Esophagus squamous epithelium (tissue), 5 donors: ENCODE data around the gene ZNG1B. TPM values are rescaled to one million over a fixed set of nuclear protein-coding genes. Genes with fewer than 3 reads are reported as not detected.
A peak's percentile ranks its signal among the peaks of the same experiment; 100 is the strongest.
"Not testable (repeated sequence)": the region's sequence is repeated elsewhere in the genome, so short reads cannot be mapped to it uniquely, and the experiment has no call there.

Source experiments
- DNase-seq: peaks from one replicate; lab custom pipeline; 2025; lab: John Stamatoyannopoulos, UW
- H3K27ac ChIP-seq, 4 donors: fragments of 200-600 bp; sonication (generic); one replicate each; pipeline ENCODE4 v1.5.1; 2016 to 2019; ENCODE audit warnings: mild to moderate bottlenecking in 1 of 4
- H3K27me3 ChIP-seq, 4 donors: fragments of 200-600 bp; sonication (generic); 1 replicate in 3 of 4; 2 replicates in 1 of 4; pipeline versions ENCODE4 v1.5.1 to v1.6.0; 2017 to 2021; ENCODE audit warnings: antibody characterized with exemption in 1 of 4
- H3K36me3 ChIP-seq, 3 donors: fragments of 200-600 bp; sonication (generic); one replicate each; pipeline ENCODE4 v1.5.1; 2016 to 2019
- H3K4me1 ChIP-seq, 3 donors: fragments of 200-600 bp; sonication (generic); one replicate each; pipeline ENCODE4 v1.5.1; 2017 to 2019
- H3K4me3 ChIP-seq, 4 donors: fragments of 200-600 bp; sonication (generic); 1 replicate in 3 of 4; 2 replicates in 1 of 4; pipeline ENCODE4 v1.5.1; 2016 to 2019; ENCODE audit warnings: mild to moderate bottlenecking in 2 of 4, moderate library complexity in 1 of 4
- H3K9me3 ChIP-seq, 3 donors: fragments of 200-600 bp; sonication (generic); one replicate each; pipeline ENCODE4 v1.5.1; 2016 to 2019
- WGBS, 2 donors: methylation state at CpG; one replicate each; pipeline ENCODE4 v1.1.5; 2018; 5-methylcytosine and 5-hydroxymethylcytosine counted together
- intact Hi-C: fragments of 100-400 bp; cut with DNase I; formaldehyde crosslinking; loops from one replicate; pipeline ENCODE4 v1.15.0; 2022
- total RNA-seq, 4 donors: library from RNA; depleted of rRNA; stranded (reverse); fragments of >200 nt; gene quantifications; one replicate each; pipeline ENCODE4 v1.1.0, GENCODE V29; 2016
- donor health status: DM: yes; HTN: yes; CAD: no.

Gene ZNG1B
- total RNA-seq, 4 donors from 2014 or later, result 14.8 to 51.3 (median 31.9) TPM

- H3K27ac ChIP-seq, intact Hi-C loops, H3K36me3 ChIP-seq, H3K4me1 ChIP-seq, H3K9me3 ChIP-seq, DNase-seq, H3K4me3 ChIP-seq, H3K27me3 ChIP-seq: not testable (repeated sequence)
- 0 to 20% methylated on average over 1 of the region's 1 CpG for WGBS, 2 donors
Measured at GRCh38 chr2:113431773-113432172, 5.7 kb upstream of the ZNG1B start.

GRCh38 chr2:113433468-113433867 is 4.0 kb upstream of the ZNG1B start:
- intact Hi-C loops, H3K4me1 ChIP-seq, H3K9me3 ChIP-seq, H3K36me3 ChIP-seq, H3K27me3 ChIP-seq, H3K4me3 ChIP-seq, DNase-seq, H3K27ac ChIP-seq: not testable (repeated sequence)

- H3K4me3 ChIP-seq, H3K27me3 ChIP-seq, H3K4me1 ChIP-seq, H3K36me3 ChIP-seq, H3K27ac ChIP-seq, intact Hi-C loops, H3K9me3 ChIP-seq, DNase-seq: not testable (repeated sequence)
Measured at GRCh38 chr2:113465770-113466169, 28.3 kb downstream of the ZNG1B start.

GRCh38 chr2:113476688-113477368 is 39.3 kb downstream of the ZNG1B start:
- H3K27ac ChIP-seq, DNase-seq, H3K27me3 ChIP-seq, intact Hi-C loops, H3K4me1 ChIP-seq, H3K4me3 ChIP-seq, H3K9me3 ChIP-seq: not testable (repeated sequence)
- 80 to 90% methylated on average over 1 to 3 of the region's 24 CpGs for WGBS, 2 donors
- peaks cover 0 to 19% (median 0%) of the 10 kb centered on the region in 3 donors for H3K36me3 ChIP-seq

GRCh38 chr2:113496527-113496926 is 59.0 kb downstream of the ZNG1B start:
- Histone ChIP-seq H3K27me3 (peaks cover 0 to 29% (median 3%) of the 10 kb centered on the region in 4 donors), H3K4me1 (peaks cover 0 to 18% (median 0%) of the 10 kb centered on the region in 3 donors)
- H3K4me3 ChIP-seq, H3K27ac ChIP-seq, H3K36me3 ChIP-seq, intact Hi-C loops, DNase-seq, H3K9me3 ChIP-seq: not testable (repeated sequence)
- WGBS, 2 donors, result 94 to 98% methylated on average over 10 of the region's 13 CpGs

GRCh38 chr2:113498365-113498764 is 60.9 kb downstream of the ZNG1B start, which contains the start of gene FOXD4L1:
Gene FOXD4L1, plus strand, starts transcription at chr2:113498665. Its CDS starts 592 bp downstream, at chr2:113499257.
- DNase-seq, intact Hi-C loops, H3K27ac ChIP-seq, H3K4me3 ChIP-seq, H3K9me3 ChIP-seq, H3K36me3 ChIP-seq: not testable (repeated sequence)
- Histone ChIP-seq H3K4me1 (peaks cover 0 to 33% (median 12%) of the 10 kb centered on the region in 3 donors), H3K27me3 (peaks cover 0 to 46% (median 14%) of the 10 kb centered on the region in 4 donors)
- 73% methylated on average over 3 of the region's 4 CpGs; no CpG with 5 or more reads in 1 of the 2 donors for WGBS, 2 donors

- H3K27me3 ChIP-seq, result peaks cover 0 to 55% (median 22%) of the 10 kb centered on the region in 4 donors
- intact Hi-C loops, result not testable (repeated sequence)
Measured at GRCh38 chr2:113499019-113499885, 61.8 kb downstream of the ZNG1B start.

GRCh38 chr2:113499886-113500722 is 62.6 kb downstream of the ZNG1B start:
- peaks cover 0 to 58% (median 22%) of the 10 kb centered on the region in 4 donors for H3K27me3 ChIP-seq
- H3K36me3 ChIP-seq, DNase-seq, H3K4me3 ChIP-seq, intact Hi-C loops, H3K27ac ChIP-seq, H3K9me3 ChIP-seq: not testable (repeated sequence)
- H3K4me1 ChIP-seq, result peaks cover 0 to 43% (median 21%) of the 10 kb centered on the region in 3 donors
- WGBS, 2 donors, result 20 to 40% methylated on average over 1 of the region's 56 CpGs

More at GRCh38 chr2:113499019-113499885, 61.8 kb downstream of the ZNG1B start:
- peaks cover 0 to 42% (median 21%) of the 10 kb centered on the region in 3 donors for H3K4me1 ChIP-seq
- H3K36me3 ChIP-seq, H3K27ac ChIP-seq, H3K9me3 ChIP-seq, H3K4me3 ChIP-seq, DNase-seq: not testable (repeated sequence)
- 7 to 17% methylated on average over 14 to 21 of the region's 62 CpGs for WGBS, 2 donors

GRCh38 chr2:113500723-113501038 is 63.2 kb downstream of the ZNG1B start:
- Histone ChIP-seq H3K4me1 (peaks cover 0 to 43% (median 21%) of the 10 kb centered on the region in 3 donors), H3K27me3 (peaks cover 0 to 64% (median 22%) of the 10 kb centered on the region in 4 donors)
- H3K9me3 ChIP-seq, H3K27ac ChIP-seq, intact Hi-C loops, H3K36me3 ChIP-seq, H3K4me3 ChIP-seq, DNase-seq: not testable (repeated sequence)
- 8% methylated on average over 7 to 8 of the region's 8 CpGs for WGBS, 2 donors

GRCh38 chr2:113502216-113503093 is 65.0 kb downstream of the ZNG1B start:
- DNase-seq, H3K9me3 ChIP-seq, intact Hi-C loops, H3K27ac ChIP-seq, H3K36me3 ChIP-seq: not testable (repeated sequence)
- Histone ChIP-seq H3K27me3 (peaks cover 0 to 79% (median 22%) of the 10 kb centered on the region in 4 donors), H3K4me1 (peaks cover 0 to 43% (median 21%) of the 10 kb centered on the region in 3 donors), H3K4me3 (peak overlapping the region in 3 of 4 donors; percentile 21 to 70 (median 55))
- WGBS, 2 donors, result 2 to 20% methylated on average over 1 to 6 of the region's 73 CpGs
